ENCODE measurements around the gene PLPPR5. TPM values are rescaled to one million over a fixed set of nuclear protein-coding genes. Genes with fewer than 3 reads are reported as not detected.

The PLPPR5 gene
- total and polyA plus RNA-seq, 10 of the 15 experiments (the other 5 are each of a cell fraction or from before 2014, with no cell fraction given): under 0.01 to 0.11 (median 0.02) TPM; not detected in 7

DNA sequence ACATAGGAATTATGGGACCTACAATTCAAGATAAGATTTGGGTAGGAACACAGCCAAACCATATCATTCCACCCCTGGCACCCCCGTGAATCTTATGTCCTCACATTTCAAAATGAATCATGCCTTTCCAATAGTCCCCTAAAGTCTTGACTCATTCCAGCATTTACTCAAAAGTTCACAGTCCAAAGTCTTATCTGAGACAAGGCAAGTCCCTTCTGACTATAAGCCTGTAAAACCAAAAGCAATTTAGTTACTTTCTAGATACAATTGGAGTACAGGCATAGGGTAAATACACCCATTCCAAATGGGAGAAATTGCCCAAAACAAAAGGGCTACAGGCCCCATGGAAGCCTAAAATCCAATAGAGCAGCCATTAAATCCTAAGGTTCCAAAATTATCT is 138.9 kb downstream of the PLPPR5 start:
- FAIRE-seq (no peak), ATAC-seq (no peak), DNase-seq (ENCODE audit: low read depth, low spot score) (no peak)
- intact Hi-C loops (cut with micrococcal nuclease; ENCODE audit: unreplicated experiment) (no loop called here), in situ Hi-C loops (cut with MboI) (no loop called here)
- Histone ChIP-seq H3K79me2 (ENCODE audit: control insufficient read depth, insufficient read depth, low read length) (no peaks in the 10 kb centered on the region), H3K9me3 (replicated peaks; ENCODE audit: control insufficient read depth, insufficient read depth, low read length) (no peaks in the 10 kb centered on the region; the same call in 2 of the 3 replicates), H2AFZ (ENCODE audit: control insufficient read depth, low read depth, low read length) (no peak overlapping the region), H3K4me3 (no peak overlapping the region), H3K36me3 (ENCODE audit: control insufficient read depth in 2 of 2, insufficient read depth in 2 of 2, low read length in 1 of 2) (no peaks in the 10 kb centered on the region), H3K27me3 (replicated peaks in 1 of 2; ENCODE audit: control insufficient read depth in 2 of 2, insufficient read depth in 2 of 2, low read length in 1 of 2) (no peaks in the 10 kb centered on the region), H4K20me1 (ENCODE audit: control insufficient read depth, insufficient read depth) (no peaks in the 10 kb centered on the region), H3K9ac (ENCODE audit: control insufficient read depth, insufficient read depth, low read length) (no peak overlapping the region), H3K27ac (ENCODE audit: control insufficient read depth, insufficient read depth) (no peak overlapping the region), H3K4me1 (ENCODE audit: control insufficient read depth, insufficient read depth, low read length) (no peaks in the 10 kb centered on the region), H3K4me2 (ENCODE audit: control insufficient read depth, insufficient read depth) (no peak overlapping the region)
- TF ChIP-seq TARDBP (IDR thresholded peaks at IDR 0.05; ENCODE audit: borderline replicate concordance) (no peak), CHD2 (IDR thresholded peaks at IDR 0.05; ENCODE audit: borderline replicate concordance, low read depth, low read length) (no peak), SUZ12 (IDR thresholded peaks at IDR 0.05; ENCODE audit: unreplicated experiment) (no peak), CREB1 (IDR thresholded peaks at IDR 0.05; ENCODE audit: low read depth) (no peak), NR2C2 (IDR thresholded peaks at IDR 0.05; ENCODE audit: borderline replicate concordance, control insufficient read depth, insufficient read length, low read depth) (no peak), YBX1 (IDR thresholded peaks at IDR 0.05) (no peak), NFXL1 (IDR thresholded peaks at IDR 0.05; ENCODE audit: borderline replicate concordance) (no peak), BRCA1 (IDR thresholded peaks at IDR 0.05; ENCODE audit: low read depth, low read length) (no peak), MTA3 (IDR thresholded peaks at IDR 0.05; ENCODE audit: borderline replicate concordance, low read length) (no peak), BHLHE40 (IDR thresholded peaks at IDR 0.05; ENCODE audit: borderline replicate concordance in 1 of 2, low read depth in 2 of 2, low read length in 1 of 2) (no peak), MEF2B (IDR thresholded peaks at IDR 0.05; ENCODE audit: partially characterized antibody, poor library complexity, severe bottlenecking) (no peak), IKZF2 (IDR thresholded peaks at IDR 0.05) (no peak)
- TF ChIP-seq, protein P1, sequence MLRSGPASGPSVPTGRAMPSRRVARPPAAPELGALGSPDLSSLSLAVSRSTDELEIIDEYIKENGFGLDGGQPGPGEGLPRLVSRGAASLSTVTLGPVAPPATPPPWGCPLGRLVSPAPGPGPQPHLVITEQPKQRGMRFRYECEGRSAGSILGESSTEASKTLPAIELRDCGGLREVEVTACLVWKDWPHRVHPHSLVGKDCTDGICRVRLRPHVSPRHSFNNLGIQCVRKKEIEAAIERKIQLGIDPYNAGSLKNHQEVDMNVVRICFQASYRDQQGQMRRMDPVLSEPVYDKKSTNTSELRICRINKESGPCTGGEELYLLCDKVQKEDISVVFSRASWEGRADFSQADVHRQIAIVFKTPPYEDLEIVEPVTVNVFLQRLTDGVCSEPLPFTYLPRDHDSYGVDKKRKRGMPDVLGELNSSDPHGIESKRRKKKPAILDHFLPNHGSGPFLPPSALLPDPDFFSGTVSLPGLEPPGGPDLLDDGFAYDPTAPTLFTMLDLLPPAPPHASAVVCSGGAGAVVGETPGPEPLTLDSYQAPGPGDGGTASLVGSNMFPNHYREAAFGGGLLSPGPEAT (IDR thresholded peaks at IDR 0.05; ENCODE audit: low read depth): no peak
- TF ChIP-seq, protein P2, sequence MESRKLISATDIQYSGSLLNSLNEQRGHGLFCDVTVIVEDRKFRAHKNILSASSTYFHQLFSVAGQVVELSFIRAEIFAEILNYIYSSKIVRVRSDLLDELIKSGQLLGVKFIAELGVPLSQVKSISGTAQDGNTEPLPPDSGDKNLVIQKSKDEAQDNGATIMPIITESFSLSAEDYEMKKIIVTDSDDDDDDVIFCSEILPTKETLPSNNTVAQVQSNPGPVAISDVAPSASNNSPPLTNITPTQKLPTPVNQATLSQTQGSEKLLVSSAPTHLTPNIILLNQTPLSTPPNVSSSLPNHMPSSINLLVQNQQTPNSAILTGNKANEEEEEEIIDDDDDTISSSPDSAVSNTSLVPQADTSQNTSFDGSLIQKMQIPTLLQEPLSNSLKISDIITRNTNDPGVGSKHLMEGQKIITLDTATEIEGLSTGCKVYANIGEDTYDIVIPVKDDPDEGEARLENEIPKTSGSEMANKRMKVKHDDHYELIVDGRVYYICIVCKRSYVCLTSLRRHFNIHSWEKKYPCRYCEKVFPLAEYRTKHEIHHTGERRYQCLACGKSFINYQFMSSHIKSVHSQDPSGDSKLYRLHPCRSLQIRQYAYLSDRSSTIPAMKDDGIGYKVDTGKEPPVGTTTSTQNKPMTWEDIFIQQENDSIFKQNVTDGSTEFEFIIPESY (IDR thresholded peaks at IDR 0.05): no peak
- TF ChIP-seq, protein P3, sequence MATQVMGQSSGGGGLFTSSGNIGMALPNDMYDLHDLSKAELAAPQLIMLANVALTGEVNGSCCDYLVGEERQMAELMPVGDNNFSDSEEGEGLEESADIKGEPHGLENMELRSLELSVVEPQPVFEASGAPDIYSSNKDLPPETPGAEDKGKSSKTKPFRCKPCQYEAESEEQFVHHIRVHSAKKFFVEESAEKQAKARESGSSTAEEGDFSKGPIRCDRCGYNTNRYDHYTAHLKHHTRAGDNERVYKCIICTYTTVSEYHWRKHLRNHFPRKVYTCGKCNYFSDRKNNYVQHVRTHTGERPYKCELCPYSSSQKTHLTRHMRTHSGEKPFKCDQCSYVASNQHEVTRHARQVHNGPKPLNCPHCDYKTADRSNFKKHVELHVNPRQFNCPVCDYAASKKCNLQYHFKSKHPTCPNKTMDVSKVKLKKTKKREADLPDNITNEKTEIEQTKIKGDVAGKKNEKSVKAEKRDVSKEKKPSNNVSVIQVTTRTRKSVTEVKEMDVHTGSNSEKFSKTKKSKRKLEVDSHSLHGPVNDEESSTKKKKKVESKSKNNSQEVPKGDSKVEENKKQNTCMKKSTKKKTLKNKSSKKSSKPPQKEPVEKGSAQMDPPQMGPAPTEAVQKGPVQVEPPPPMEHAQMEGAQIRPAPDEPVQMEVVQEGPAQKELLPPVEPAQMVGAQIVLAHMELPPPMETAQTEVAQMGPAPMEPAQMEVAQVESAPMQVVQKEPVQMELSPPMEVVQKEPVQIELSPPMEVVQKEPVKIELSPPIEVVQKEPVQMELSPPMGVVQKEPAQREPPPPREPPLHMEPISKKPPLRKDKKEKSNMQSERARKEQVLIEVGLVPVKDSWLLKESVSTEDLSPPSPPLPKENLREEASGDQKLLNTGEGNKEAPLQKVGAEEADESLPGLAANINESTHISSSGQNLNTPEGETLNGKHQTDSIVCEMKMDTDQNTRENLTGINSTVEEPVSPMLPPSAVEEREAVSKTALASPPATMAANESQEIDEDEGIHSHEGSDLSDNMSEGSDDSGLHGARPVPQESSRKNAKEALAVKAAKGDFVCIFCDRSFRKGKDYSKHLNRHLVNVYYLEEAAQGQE (IDR thresholded peaks at IDR 0.05; ENCODE audit: low read depth, low read length): no peak
- TF ChIP-seq, protein P4, sequence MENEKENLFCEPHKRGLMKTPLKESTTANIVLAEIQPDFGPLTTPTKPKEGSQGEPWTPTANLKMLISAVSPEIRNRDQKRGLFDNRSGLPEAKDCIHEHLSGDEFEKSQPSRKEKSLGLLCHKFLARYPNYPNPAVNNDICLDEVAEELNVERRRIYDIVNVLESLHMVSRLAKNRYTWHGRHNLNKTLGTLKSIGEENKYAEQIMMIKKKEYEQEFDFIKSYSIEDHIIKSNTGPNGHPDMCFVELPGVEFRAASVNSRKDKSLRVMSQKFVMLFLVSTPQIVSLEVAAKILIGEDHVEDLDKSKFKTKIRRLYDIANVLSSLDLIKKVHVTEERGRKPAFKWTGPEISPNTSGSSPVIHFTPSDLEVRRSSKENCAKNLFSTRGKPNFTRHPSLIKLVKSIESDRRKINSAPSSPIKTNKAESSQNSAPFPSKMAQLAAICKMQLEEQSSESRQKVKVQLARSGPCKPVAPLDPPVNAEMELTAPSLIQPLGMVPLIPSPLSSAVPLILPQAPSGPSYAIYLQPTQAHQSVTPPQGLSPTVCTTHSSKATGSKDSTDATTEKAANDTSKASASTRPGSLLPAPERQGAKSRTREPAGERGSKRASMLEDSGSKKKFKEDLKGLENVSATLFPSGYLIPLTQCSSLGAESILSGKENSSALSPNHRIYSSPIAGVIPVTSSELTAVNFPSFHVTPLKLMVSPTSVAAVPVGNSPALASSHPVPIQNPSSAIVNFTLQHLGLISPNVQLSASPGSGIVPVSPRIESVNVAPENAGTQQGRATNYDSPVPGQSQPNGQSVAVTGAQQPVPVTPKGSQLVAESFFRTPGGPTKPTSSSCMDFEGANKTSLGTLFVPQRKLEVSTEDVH (IDR thresholded peaks at IDR 0.05; ENCODE audit: low read depth, partially characterized antibody): no peak
- BruUV-seq (replicated peaks): no TSS peak
- 0% methylated on average over 1 of the region's 1 CpG for WGBS (ENCODE audit: insufficient coverage, insufficient replicate concordance, low lambda C conversion rate, missing lambda C conversion rate)
- ChIA-PET POLR2A (no interaction called here), SMC1A (ENCODE audit: uncharacterized antibody, unreplicated experiment) (no interaction called here), RAD21 (ENCODE audit: unreplicated experiment) (no interaction called here), CTCF (no interaction called here)

Data from GM12878 (cell line).